Ishikawa (cell line): ENCODE results near the gene CAB39.

Experiments
- CEBPB ChIP-seq: IDR thresholded peaks from 2 replicates; pipeline ENCODE4 v1.6.1; 2012
- EGR1 ChIP-seq: IDR thresholded peaks from 2 replicates; pipeline ENCODE4 v1.6.1; 2012
- RAD21 ChIP-seq: IDR thresholded peaks from 2 replicates; pipeline ENCODE4 v1.6.1; 2012; ENCODE audit warnings: low read depth
- TAF1 ChIP-seq: IDR thresholded peaks from 2 replicates; pipeline ENCODE4 v1.6.1; 2012; ENCODE audit warnings: low read depth, mild to moderate bottlenecking
- TEAD4 ChIP-seq: IDR thresholded peaks from 2 replicates; pipeline ENCODE4 v1.6.1; 2012
- YY1 ChIP-seq: IDR thresholded peaks from 2 replicates; pipeline ENCODE4 v1.6.1; 2012; ENCODE audit warnings: low read depth
- TF ChIP-seq, protein P1 (sequence below): IDR thresholded peaks from 2 replicates; pipeline ENCODE4 v1.6.1; 2012

DNA sequence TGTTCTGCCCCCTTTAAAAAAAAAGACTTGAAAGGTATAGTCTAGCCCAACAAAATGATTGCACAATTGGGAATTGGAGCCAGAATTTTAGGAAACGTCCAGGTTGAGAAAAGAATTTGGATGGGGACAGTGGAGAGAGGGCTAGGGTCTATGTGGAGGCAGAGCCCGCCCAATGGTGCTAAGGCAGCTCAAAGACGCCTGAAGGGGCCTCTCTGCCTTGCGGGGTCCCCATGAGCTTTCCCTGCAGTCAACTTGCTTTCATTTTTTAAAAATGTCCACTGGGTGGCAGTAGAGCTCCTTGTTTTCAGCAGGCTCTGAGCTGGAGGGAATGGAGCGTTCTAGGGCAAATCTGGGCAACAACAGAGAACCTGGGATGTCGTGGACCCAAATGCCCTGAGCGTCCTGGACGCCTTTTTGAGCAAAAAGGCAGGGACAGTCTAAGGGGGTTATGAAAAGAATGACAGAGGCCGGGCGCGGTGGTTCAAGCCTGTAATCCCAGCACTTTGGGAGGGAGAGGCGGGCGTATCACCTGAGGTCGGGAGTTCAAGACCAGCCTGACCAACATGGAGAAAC is 111.8 kb downstream of the CAB39 start:
- TF ChIP-seq RAD21 = peak; percentile 90
- TF ChIP-seq, protein P1, sequence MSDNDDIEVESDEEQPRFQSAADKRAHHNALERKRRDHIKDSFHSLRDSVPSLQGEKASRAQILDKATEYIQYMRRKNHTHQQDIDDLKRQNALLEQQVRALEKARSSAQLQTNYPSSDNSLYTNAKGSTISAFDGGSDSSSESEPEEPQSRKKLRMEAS = no peak
- TF ChIP-seq CEBPB = peak; percentile 51
- TF ChIP-seq TEAD4 = no peak
- no peak for TF ChIP-seq YY1
- TF ChIP-seq TAF1 = no peak
- no peak for TF ChIP-seq EGR1
